ENCODE data around the gene PI16. TPM values are rescaled to one million over a fixed set of nuclear protein-coding genes. Genes with fewer than 3 reads are reported as not detected.

PI16 gene
- total and polyA plus RNA-seq, 5 experiments from 2014 or later = 0.65 to 6.4 (median 1.2) TPM

DNA sequence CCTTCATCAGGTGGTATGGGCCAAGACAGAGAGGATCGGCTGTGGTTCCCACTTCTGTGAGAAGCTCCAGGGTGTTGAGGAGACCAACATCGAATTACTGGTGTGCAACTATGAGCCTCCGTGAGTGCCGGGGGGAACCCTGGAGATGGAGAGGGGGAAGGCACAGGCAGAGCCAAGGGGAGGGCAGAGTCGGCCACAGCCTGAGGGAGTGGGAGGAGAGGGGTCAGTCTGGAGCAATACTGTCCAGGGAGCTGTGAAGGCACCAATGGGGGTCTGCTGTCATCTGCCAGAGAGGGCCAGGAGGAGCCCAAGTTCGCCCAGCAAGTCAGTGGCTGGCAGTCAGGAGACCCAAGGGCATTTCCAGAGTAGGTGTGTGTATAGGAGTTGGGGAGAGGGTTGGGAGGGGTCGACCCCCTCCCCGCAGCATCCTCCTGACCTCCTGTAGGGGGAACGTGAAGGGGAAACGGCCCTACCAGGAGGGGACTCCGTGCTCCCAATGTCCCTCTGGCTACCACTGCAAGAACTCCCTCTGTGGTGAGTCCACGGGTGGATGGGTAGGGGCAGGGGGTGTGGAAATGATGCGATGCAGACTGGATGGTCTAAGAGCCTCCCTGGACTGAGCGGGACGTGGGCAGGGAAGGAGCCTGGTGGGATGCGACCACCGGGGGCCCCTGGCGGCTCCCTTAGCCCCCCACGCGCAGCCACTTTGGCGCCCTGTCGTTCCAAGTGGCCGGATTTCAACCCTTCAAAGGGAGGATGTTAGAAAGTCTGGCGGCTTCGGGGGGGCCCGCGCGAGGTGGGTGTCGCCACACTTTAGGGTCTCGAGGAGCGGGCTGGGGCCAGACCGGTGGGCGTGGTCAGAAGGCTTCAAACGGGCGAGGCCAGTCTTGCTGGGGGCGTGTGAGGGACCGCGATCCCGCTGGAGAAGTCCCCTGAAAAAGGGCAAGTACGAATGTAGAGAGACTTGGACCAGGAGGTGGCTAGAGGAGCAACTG is 7.2 kb downstream of the PI16 start:
- peak overlapping the region in 6 of 10 donors; percentile 10 to 77 (median 20) for H3K4me3 Mint-ChIP-seq
- no peak for DNase-seq
- POLR2A ChIA-PET = no interaction called here

DNA sequence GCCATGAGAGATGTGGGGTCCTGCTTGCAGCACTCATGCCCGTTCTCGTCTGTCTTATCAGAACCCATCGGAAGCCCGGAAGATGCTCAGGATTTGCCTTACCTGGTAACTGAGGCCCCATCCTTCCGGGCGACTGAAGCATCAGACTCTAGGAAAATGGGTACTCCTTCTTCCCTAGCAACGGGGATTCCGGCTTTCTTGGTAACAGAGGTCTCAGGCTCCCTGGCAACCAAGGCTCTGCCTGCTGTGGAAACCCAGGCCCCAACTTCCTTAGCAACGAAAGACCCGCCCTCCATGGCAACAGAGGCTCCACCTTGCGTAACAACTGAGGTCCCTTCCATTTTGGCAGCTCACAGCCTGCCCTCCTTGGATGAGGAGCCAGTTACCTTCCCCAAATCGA is 8.3 kb downstream of the PI16 start:
- H3K4me3 Mint-ChIP-seq = peak overlapping the region; percentile 25 to 79 (median 66)
- H3K9me3 Mint-ChIP-seq = no peaks in the 10 kb centered on the region
- peak in 9 of 10 donors; percentile 56 to 89 (median 68) for DNase-seq
- H3K27me3 Mint-ChIP-seq = no peaks in the 10 kb centered on the region
- peaks cover 0 to 14% (median 0%) of the 10 kb centered on the region in 3 donors for H3K36me3 Mint-ChIP-seq
- H3K4me1 Mint-ChIP-seq = peaks cover 18 to 42% (median 40%) of the 10 kb centered on the region in 4 donors
- peak; percentile 66 to 75 for ATAC-seq
- POLR2A ChIA-PET = interaction anchor here (1.0 to 1.9 kb wide), 4 partner anchors 8 to 78 kb away, joined by 3 to 11 read pairs (median 6); partner anchors contain the start of genes MTCH1 and PI16
- peak overlapping the region; percentile 60 to 96 (median 85) for H3K27ac Mint-ChIP-seq

More for the DNA sequence above, 7.2 kb downstream of the PI16 start:
- Mint-ChIP-seq H3K27ac (peak overlapping the region in 7 of 10 donors; percentile 18 to 96 (median 75)), H3K9me3 (no peaks in the 10 kb centered on the region), H3K27me3 (no peaks in the 10 kb centered on the region), H3K36me3 (peaks cover 0 to 6% (median 0%) of the 10 kb centered on the region in 3 donors), H3K4me1 (peaks cover 19 to 47% (median 41%) of the 10 kb centered on the region in 4 donors)
- ATAC-seq = no peak

DNA sequence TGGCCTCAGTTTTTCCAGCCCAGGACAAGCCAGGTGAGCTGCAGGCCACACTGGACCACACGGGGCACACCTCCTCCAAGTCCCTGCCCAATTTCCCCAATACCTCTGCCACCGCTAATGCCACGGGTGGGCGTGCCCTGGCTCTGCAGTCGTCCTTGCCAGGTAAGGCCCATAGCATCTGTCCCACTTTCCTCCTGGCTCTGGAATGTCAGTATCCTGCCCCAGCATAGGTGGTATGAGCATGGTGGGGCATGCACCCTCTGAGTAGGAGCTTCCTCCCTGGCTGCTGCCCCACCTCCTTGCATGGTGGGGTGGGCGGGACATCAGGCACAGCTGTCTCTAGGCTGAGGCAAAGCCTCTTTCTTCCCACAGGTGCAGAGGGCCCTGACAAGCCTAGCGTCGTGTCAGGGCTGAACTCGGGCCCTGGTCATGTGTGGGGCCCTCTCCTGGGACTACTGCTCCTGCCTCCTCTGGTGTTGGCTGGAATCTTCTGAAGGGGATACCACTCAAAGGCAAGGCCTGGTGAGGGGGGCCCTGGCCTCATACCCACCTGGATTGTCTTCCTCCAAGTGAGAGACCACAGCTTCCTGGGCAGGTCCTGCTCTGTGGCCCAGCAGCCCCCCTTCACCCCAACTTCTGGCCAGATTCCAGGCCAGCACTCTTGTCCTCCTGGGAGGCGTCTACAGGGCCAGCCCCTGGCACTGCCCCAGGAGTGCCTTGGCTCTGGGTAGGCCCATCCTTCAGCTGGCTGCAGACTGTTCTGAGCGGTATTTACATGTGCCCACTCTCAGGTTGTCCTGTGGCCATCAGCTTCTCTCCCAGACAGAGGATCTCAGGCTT is 9.1 kb downstream of the PI16 start:
- Mint-ChIP-seq H3K9me3 (no peaks in the 10 kb centered on the region), H3K4me3 (peak overlapping the region; percentile 18 to 82 (median 58)), H3K4me1 (peaks cover 18 to 42% (median 40%) of the 10 kb centered on the region in 4 donors), H3K36me3 (peaks cover 0 to 22% (median 0%) of the 10 kb centered on the region in 3 donors), H3K27ac (peak overlapping the region; percentile 71 to 96 (median 88)), H3K27me3 (no peaks in the 10 kb centered on the region)
- POLR2A ChIA-PET = interaction anchor here (0.7 to 1.9 kb wide), 8 partner anchors 9 to 79 kb away, joined by 3 to 11 read pairs (median 4); partner anchors contain the start of genes MTCH1 and PI16
- DNase-seq = peak in 5 of 10 donors; percentile 32 to 47 (median 42)
- peak; percentile 74 to 77 for ATAC-seq

DNA sequence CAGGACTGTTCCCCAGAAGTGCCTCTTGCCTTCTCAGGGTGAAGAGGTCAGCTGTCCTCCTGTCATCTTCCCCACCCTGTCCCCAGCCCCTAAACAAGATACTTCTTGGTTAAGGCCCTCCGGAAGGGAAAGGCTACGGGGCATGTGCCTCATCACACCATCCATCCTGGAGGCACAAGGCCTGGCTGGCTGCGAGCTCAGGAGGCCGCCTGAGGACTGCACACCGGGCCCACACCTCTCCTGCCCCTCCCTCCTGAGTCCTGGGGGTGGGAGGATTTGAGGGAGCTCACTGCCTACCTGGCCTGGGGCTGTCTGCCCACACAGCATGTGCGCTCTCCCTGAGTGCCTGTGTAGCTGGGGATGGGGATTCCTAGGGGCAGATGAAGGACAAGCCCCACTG is 9.8 kb downstream of the PI16 start:
- peak overlapping the region in 9 of 10 donors; percentile 18 to 96 (median 77) for H3K27ac Mint-ChIP-seq
- DNase-seq (no peak), ATAC-seq (no peak)
- H3K36me3 Mint-ChIP-seq = peaks cover 0 to 27% (median 0%) of the 10 kb centered on the region in 3 donors
- H3K4me3 Mint-ChIP-seq = peak overlapping the region in 3 of 10 donors; percentile 25 to 47 (median 35)
- no peaks in the 10 kb centered on the region for H3K9me3 Mint-ChIP-seq
- POLR2A ChIA-PET = interaction anchor here (0.8 to 1.9 kb wide), 6 partner anchors 9 to 79 kb away, joined by 3 to 11 read pairs (median 4); partner anchors contain the start of genes MTCH1 and PI16
- H3K27me3 Mint-ChIP-seq = no peaks in the 10 kb centered on the region
- peaks cover 18 to 42% (median 40%) of the 10 kb centered on the region in 4 donors for H3K4me1 Mint-ChIP-seq

DNA sequence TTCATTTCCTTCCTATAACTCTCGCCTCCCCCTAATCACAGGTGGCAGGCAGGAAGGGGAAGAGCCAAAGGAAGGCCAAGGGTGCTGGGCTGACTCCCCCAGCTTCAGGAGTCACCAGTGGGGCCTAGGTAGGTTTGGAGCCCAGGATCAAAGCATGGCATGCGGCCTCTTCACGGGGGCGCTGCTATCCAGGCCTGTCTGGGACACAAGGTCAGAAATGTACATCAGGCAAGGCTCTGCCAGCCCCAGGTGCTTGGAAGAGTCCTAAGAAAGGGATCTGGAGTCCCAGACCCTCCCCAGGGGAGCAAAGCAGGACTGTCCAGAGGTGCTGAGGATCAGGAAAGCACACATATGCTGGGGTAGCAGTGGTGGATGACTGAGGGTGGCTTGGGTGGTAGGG is 10.4 kb downstream of the PI16 start:
- POLR2A ChIA-PET = interaction anchor here (0.6 to 1.9 kb wide), 4 partner anchors 12 to 163 kb away, joined by 3 to 11 read pairs (median 4); partner anchors contain the start of gene MTCH1
- ATAC-seq (no peak), DNase-seq (no peak)
- Mint-ChIP-seq H3K27me3 (no peaks in the 10 kb centered on the region), H3K9me3 (no peaks in the 10 kb centered on the region), H3K4me3 (peak overlapping the region in 4 of 10 donors; percentile 15 to 57 (median 41)), H3K27ac (peak overlapping the region; percentile 4 to 91 (median 71)), H3K36me3 (peaks cover 0 to 32% (median 3%) of the 10 kb centered on the region in 3 donors), H3K4me1 (peaks cover 18 to 42% (median 40%) of the 10 kb centered on the region in 4 donors)

DNA sequence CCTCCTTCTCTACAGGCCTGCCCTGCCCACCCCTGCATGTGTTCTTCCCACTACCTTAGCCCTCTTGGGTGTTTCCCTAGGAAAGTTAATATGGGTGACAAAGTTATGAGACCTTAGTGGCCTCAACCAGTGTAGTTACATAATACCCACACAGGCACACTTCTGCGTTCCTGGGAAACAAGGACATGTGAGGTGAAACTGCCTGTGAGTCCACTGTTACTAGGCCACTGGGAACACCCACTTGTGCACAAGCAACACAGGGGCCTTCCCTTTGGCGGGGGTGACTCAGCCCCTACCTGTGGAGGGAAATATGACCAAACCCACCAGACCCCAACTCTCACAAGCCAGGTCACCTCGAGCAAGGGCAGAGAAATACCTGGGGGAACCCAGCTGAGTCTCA is 12.8 kb downstream of the PI16 start:
- Mint-ChIP-seq H3K4me1 (peaks cover 18 to 34% (median 29%) of the 10 kb centered on the region in 4 donors), H3K36me3 (peaks cover 0 to 56% (median 3%) of the 10 kb centered on the region in 3 donors), H3K4me3 (no peak overlapping the region), H3K9me3 (no peaks in the 10 kb centered on the region), H3K27me3 (no peaks in the 10 kb centered on the region), H3K27ac (peak overlapping the region in 6 of 10 donors; percentile 14 to 86 (median 44))
- ATAC-seq (no peak), DNase-seq (no peak)
- POLR2A ChIA-PET = no interaction called here

DNA sequence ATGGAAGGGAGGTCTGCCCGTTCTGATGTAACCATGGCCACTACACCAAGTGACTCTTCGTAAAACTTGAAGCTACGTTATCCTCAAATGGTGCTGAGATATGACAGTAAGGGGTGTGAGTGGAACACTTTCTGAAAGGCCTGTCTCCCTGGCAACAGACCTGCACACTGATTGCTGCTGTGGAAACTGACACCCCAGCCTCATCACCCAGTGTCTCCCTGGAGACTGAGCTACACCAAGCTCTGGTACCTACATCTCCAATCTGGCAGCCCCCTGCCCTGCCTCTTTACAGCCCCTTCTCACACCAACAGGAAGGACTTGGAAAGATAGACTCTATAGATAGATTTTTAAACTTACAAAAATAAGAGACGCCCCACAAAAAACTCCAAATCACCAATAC is 13.2 kb downstream of the PI16 start:
- POLR2A ChIA-PET = no interaction called here
- Mint-ChIP-seq H3K27me3 (no peaks in the 10 kb centered on the region), H3K4me1 (peaks cover 17 to 30% (median 25%) of the 10 kb centered on the region in 4 donors), H3K27ac (peak overlapping the region in 2 of 10 donors; percentile 27 to 65), H3K36me3 (peaks cover 0 to 60% (median 3%) of the 10 kb centered on the region in 3 donors), H3K9me3 (no peaks in the 10 kb centered on the region), H3K4me3 (no peak overlapping the region)
- ATAC-seq = no peak
- DNase-seq = no peak

DNA sequence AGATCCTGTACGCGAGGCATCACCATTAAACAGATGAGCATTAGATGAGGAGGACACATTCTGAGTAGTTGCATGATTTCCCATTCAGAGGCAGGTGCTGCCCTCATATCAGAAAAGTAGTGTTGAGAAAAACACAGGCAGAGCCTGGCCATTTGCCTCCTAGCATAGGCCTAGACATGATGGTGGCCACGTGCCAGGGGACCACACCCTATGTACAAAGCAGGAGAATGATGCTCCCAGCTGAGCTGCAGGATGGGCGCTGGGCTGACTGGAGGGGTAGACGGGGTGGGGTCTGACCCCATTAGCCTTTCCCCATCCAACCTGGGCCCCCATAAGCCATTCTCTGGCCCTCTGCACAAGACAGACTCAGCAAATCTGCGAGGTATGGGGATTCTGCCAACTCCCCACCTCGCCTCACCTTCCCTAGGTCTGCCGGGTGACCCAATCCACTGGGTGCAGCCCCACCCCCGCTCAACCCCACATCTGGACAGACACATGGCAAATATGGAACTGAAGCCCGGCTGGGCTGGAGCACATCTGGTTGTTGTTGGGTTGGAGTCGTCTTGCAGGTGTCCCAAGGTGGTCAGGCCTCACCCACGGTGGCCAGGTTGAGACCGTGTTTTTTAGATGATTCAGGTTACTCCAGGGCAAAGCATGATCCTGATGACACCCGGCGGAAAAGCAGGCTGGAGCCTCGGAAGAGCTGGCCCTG is 13.9 kb downstream of the PI16 start:
- POLR2A ChIA-PET = no interaction called here
- no peak overlapping the region for H3K4me3 Mint-ChIP-seq
- ATAC-seq (no peak), DNase-seq (no peak)
- peaks cover 11 to 23% (median 18%) of the 10 kb centered on the region in 4 donors for H3K4me1 Mint-ChIP-seq
- no peaks in the 10 kb centered on the region for H3K9me3 Mint-ChIP-seq
- no peaks in the 10 kb centered on the region for H3K27me3 Mint-ChIP-seq
- peaks cover 0 to 66% (median 3%) of the 10 kb centered on the region in 3 donors for H3K36me3 Mint-ChIP-seq
- H3K27ac Mint-ChIP-seq = peak overlapping the region in 2 of 10 donors; percentile 27 to 80

DNA sequence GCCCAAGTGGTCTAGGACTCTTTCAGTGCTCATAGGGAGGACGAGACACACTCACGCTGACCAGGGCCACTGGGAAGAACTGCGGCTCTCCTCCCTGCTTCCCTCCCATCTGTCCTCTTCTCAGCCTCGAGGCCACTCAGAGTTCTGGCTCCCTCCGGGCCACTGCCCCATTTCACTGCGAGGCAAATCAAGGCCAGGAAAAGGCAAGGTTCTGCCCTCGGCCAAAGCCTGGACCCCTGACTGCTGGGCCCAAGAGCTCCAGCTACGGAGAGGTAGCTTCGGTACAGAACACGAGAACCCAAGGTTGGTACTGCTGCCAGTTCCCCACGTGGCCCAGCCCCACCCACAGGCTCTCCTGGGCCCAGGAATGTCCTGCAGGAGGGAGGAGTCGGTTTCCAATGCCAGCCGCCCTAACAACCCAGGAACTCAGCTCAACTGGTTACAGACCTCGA is 14.7 kb downstream of the PI16 start:
- Mint-ChIP-seq H3K36me3 (peaks cover 0 to 75% (median 3%) of the 10 kb centered on the region in 3 donors), H3K9me3 (no peaks in the 10 kb centered on the region), H3K4me1 (peaks cover 6 to 15% (median 10%) of the 10 kb centered on the region in 4 donors), H3K27ac (peak overlapping the region in 1 of 10 donors; percentile 56), H3K4me3 (no peak overlapping the region), H3K27me3 (no peaks in the 10 kb centered on the region)
- POLR2A ChIA-PET = interaction anchor here (0.6 to 1.5 kb wide), 2 partner anchors 16 to 17 kb away, joined by 3 read pairs; partner anchors contain the start of gene MTCH1
- DNase-seq = no peak
- no peak for ATAC-seq

DNA sequence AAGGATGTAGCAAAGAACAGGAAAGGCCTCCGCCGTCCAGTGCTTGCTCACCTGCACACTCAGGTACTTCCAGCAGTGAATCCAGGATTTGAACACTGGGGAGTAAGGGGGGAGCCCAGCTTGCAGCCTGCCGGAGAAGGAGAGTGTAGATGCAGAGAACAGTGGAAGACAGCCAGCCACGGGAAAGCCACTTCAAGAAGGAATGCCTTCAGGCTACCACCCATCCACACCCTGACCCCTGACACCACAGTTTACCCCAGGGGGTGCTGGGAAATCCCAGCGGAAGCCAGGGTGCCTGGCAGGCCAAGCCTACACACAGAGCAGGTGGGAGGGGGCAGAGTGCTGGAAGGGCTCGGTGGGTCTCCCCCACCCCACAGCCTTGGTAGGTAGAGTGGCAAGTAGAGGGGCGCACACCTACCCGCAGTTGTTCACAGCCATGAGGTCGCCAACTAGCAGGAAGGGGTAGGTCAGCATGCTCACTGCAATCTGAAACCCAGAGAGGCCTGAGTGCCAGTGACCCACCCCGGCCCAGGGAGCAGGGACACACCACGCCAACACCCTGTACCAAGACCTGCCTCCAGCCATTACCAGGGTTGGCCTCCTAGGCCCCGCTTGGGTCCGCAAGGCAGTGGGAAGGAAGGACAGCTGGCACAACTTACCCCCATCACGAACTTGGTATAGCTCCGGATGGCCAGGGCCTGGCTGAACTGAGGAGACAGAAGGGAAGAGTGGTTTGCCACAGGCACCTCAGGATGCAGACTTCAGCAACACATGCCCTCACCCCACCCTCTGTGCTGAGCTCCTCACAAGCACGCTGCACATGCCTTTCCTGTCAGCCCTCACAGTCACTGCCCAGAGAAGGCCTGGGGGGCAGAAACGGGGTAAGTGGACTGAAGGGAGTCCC is 15.7 kb downstream of the PI16 start:
- Mint-ChIP-seq H3K4me1 (peaks cover 0 to 5% (median 1%) of the 10 kb centered on the region in 4 donors), H3K27ac (peak overlapping the region in 2 of 10 donors; percentile 13 to 15), H3K4me3 (no peak overlapping the region), H3K36me3 (peaks cover 0 to 84% (median 3%) of the 10 kb centered on the region in 3 donors), H3K9me3 (no peaks in the 10 kb centered on the region), H3K27me3 (no peaks in the 10 kb centered on the region)
- ATAC-seq (no peak), DNase-seq (no peak)
- POLR2A ChIA-PET = interaction anchor here (1.0 to 1.5 kb wide), 2 partner anchors 14 to 16 kb away, joined by 3 to 5 read pairs; partner anchors contain the start of gene MTCH1
